GM12872 (cell line): ENCODE data around the gene EIF2D.
A peak's percentile ranks its signal among the peaks of the same experiment; 100 is the strongest.

Experiments
- TF ChIP-seq, protein P1 (sequence below): IDR thresholded peaks from 3 replicates; pipeline ENCODE4 v1.5.1; 2011; ENCODE audit warnings: low read depth, mild to moderate bottlenecking, low read length, moderate library complexity; ENCODE audit not compliant: insufficient read depth

The EIF2D gene

DNA sequence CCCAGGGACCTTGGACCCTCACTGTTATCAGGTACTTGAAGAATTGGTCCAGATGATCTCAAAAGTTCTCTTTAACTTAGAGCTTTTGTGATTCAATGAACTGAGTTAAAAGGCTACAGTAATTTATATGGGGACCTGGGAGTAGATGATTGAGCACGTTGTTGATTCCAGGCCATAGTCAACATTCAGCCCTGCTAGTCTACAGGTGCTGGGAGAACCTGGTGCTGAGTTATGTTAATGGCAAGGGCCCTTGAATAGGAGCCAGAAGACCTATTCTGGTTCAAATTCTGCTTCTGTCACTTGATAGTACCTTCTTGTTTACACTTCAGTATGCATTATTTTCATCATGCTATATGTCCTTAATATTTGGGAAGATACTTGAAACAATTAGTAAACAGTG lies 34.2 kb upstream of the EIF2D start:
- TF ChIP-seq, protein P1, sequence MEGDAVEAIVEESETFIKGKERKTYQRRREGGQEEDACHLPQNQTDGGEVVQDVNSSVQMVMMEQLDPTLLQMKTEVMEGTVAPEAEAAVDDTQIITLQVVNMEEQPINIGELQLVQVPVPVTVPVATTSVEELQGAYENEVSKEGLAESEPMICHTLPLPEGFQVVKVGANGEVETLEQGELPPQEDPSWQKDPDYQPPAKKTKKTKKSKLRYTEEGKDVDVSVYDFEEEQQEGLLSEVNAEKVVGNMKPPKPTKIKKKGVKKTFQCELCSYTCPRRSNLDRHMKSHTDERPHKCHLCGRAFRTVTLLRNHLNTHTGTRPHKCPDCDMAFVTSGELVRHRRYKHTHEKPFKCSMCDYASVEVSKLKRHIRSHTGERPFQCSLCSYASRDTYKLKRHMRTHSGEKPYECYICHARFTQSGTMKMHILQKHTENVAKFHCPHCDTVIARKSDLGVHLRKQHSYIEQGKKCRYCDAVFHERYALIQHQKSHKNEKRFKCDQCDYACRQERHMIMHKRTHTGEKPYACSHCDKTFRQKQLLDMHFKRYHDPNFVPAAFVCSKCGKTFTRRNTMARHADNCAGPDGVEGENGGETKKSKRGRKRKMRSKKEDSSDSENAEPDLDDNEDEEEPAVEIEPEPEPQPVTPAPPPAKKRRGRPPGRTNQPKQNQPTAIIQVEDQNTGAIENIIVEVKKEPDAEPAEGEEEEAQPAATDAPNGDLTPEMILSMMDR, result no peak

DNA sequence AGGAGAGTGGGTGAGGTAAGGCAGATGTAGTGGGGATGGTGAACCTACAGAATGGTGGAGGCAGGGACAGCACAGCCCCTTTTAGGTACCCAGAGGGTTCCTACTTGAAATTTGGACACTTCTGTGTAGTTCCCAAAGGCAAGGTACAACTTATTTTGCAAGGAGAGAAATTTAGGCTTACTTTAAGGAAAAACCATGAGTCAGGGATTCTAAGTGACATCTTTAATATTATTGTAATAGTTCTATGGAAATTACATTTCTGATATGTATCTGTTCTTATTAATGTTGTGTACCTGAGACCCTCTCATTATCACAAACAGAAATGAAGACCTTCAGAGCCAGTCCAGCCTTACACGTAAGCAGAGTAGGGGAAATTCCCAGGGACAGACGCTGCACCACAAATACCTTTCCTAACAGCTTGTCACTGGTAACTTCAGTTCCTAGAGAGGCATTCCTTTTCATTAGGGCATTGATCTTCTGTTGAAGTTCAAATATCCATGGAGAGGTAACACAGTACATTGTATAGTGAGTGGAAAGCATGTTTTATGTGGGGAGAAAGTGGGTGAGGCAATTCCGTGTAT lies 30.9 kb upstream of the EIF2D start:
- TF ChIP-seq, protein P1, result no peak

DNA sequence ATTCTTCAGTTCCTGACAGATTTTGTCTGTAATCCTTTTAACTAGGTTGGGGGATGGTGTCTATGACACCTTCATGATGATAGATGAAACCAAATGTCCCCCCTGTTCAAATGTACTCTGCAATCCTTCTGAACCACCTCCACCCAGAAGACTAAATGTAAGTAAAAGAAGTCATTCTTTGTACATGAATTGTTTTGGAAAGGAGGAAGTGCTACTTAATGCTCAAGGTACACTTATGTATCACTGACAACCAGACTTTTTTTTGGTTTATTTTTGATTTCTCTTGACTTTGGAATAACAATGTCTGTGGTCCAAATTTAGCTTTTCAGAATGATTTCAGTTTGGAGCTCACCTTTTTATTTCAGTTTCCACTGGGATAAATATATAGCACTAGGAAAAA lies 25.3 kb upstream of the EIF2D start:
- TF ChIP-seq, protein P1, result no peak

DNA sequence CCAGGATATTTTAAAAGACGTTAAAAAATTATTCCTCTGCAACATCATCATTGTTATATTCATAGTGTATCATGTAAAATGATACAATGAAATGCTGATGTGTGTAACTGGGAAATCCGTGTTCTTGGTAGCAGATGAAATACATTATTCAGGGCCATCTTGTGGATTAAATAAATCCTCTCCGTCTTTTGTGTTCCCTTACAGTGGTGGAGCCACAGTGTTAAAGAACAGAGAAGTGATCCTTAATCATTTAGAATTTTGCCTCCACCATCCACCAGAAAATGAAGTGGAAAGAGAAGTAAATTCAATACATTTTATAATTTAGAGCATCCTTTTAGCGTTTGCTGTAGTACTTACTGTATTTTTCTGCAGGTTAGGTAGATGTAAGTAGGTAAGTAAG lies 24.4 kb upstream of the EIF2D start:
- TF ChIP-seq, protein P1, result no peak

DNA sequence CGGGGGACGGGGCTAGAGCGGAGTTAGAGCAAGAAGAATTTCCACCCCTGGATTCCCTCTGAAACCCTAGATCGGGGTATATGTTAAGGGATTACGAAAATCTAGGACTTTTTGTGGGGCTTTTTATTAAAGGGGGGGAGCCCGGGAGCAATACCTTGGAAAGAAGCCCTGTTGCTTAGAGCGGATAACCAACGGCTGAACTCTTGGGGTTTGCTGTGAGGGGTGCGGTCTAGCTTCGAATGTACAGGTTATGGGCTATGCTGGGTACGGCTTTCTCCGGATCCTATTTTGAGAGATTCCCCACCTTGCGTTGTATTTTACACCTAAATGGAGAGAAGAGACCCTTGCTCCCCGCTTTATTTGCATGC lies 23.7 kb upstream of the EIF2D start:
- TF ChIP-seq, protein P1, result no peak

DNA sequence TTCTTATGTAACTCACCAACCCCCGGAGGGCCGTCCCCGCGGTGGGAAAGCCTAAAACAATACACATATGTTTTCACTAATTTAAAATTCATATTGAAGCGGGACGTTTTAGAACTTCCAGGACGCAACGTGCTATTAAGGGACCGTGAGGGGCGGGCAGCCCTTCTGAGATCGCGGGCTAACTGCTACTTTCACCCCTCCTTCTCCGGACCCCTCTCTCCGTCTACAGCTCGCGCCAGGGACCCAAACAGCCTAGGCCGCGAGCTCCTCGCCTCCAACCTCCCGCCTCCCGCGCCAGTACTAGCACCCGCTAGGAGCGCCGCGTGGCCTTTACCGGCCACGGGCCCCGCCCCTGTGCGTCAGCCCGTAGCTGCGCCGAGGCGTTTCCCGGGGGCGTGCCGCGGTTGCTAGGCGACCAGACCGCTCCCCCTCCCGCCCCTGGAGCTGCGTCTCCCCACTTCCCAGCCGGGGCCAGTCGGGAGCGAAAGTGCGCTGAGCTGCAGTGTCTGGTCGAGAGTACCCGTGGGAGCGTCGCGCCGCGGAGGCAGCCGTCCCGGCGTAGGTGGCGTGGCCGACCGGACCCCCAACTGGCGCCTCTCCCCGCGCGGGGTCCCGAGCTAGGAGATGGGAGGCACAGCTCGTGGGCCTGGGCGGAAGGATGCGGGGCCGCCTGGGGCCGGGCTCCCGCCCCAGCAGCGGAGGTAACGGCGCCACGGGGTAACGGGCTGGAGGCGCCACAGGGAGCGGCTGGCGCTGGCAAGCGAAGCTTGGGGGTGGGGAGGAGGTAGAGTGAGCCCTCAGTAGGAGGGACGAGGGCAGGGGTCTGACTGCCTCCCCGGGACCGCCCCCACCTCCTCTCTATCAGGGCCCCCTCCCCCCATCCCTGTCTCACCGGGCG lies 23.1 kb upstream of the EIF2D start, which contains the start of gene DYRK3:
TSS of gene DYRK3 (plus strand) at position 457 of the 898 bp plus-strand sequence. CDS start at position 625, 168 bp downstream.
- TF ChIP-seq, protein P1, result peak; percentile 9; the same call in 1 of the 3 replicates

DNA sequence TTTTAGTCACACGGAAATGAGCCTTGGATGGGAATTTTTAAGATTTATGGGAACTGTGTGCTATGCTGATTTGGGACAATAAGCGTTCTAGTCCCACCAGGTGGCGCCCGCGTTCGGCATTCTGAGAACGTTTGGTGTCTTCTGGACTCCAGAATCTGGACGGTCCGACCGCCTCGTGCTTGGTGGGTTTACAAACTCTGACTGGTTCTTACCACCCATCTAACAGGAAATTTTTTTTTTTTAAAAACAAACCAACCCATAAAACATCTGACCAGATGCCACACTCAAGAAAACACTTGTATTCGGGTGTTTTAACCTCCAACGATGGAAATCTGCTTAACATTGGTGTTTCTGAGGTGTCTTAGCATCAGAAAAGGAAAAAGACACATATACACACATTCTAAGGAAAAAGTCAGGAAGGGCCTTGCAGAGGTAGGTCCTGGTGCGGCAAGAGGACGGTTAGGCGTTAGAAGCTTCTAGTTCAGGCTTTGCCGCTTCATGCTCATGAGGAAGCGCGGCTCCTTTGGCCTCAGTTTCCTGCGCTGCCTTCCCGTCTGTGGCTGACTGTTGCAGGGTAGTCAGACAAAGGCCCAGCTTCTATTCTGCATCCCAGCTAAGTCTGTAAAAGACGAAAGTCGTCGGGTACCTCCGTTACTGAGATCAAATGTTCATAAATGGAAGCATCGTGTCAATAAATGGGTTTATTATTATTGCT lies 22.3 kb upstream of the EIF2D start:
- TF ChIP-seq, protein P1, result peak; percentile 84
